Measurements from ENCODE around the gene FHAD1. TPM values are rescaled to one million over a fixed set of nuclear protein-coding genes. Genes with fewer than 3 reads are reported as not detected.

Gene FHAD1
- total RNA-seq, 1 experiment from 2014 or later = 2.0 TPM

DNA sequence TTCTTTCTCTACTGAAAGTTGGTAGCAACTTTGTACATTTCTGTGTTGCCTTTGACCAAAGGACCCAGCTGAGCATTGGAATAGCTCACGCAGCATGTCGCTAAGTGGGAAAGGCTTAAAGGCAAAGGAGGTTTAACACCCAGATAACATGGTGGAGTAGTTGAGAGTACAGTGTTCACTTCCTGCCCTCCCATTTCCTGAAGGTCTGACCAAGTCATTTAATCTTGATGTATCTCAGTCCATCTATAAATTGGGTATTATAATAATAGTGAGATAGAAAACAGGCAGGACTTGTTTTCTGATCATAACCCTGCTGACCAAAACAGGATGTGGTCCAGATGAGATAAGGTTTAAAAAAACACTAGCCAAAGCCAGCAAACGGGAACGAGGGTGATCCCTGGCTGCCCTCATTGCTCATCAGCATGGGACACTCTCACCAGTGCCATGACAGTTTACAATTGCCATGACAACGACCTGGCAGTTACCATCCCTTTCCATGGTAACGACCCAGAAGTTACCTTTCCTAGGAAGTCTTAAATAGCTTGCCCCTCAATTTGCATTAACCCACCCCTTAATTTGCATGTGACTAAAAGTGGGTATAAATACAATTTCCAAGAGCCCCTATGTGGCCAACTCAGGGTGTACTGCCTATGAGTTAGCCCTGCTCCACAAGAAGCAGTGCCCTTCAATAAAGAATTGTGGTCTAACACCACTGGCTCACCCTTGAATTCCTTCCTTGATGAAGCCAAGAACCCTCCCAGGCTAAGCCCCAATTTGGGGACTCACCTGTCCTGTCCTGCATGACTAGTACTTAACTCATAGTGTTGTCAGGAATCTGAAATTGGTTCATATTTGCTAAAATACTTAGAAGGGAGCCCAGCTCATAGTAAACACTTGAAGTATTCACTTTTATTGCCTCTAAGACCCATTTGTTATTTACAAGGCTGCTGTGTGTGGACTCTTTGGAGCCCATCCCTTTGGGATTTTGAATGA is 28.4 kb upstream of the FHAD1 start:
- BruUV-seq (replicated peaks) = no TSS peak
- Histone ChIP-seq H3K27ac (ENCODE audit: low read depth, low read length, poor library complexity, severe bottlenecking) (no peak overlapping the region), H3K4me1 (ENCODE audit: insufficient read depth, low read length, poor library complexity, severe bottlenecking) (no peaks in the 10 kb centered on the region), H3K27me3 (replicated peaks; ENCODE audit: insufficient read depth, low read depth, low read length, poor library complexity) (no peaks in the 10 kb centered on the region), H3K4me3 (ENCODE audit: low read depth, low read length, poor library complexity, severe bottlenecking) (no peak overlapping the region), H3K36me3 (ENCODE audit: insufficient read depth, low read length, poor library complexity, severe bottlenecking) (no peaks in the 10 kb centered on the region), H3K9me3 (ENCODE audit: low read depth, low read length, poor library complexity, severe bottlenecking) (no peaks in the 10 kb centered on the region)
- intact Hi-C loops (cut with micrococcal nuclease; ENCODE audit: unreplicated experiment) = no loop called here
- ChIA-PET CTCF (no interaction called here), POLR2A (ENCODE audit: low non-redundant PET) (no interaction called here)
- TF ChIP-seq EZH2 (IDR thresholded peaks at IDR 0.05; ENCODE audit: borderline replicate concordance, low read depth, low read length, poor library complexity, severe bottlenecking) = no peak
- TF ChIP-seq CTCF (conservative IDR thresholded peaks at IDR 0.05; ENCODE audit: low read depth, low read length) = no peak
- no peak for DNase-seq (ENCODE audit: low spot score)

DNA sequence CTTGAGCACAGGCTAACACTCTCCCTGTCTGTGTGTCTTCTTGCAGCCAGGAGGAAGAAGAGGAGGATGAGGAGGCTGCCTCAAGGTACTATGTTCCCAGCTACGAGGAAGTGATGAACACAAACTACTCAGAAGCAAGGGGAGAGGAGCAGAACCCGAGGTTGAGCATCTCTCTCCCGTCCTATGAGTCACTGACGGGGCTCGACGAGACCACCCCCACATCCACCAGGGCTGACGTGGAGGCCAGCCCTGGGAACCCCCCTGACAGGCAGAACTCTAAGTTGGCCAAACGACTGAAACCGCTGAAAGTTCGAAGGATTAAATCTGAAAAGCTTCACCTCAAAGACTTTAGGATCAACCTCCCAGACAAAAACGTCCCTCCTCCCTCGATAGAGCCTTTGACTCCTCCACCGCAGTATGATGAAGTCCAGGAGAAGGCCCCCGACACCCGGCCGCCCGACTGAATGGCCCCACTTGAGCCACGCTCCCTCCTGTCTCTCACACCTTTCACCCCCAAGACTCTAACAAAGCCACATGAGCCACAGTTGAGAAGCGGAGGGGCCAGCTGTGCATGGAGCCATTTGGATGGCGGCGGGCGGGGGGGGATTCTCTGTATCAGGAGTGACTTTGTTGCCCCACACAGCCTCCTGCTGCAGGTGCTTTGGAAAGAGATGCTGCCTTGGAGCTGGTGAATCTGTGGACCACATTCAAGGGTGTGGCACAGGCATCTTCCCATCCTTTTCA is 27.6 kb upstream of the FHAD1 start:
- intact Hi-C loops (cut with micrococcal nuclease; ENCODE audit: unreplicated experiment) = no loop called here

DNA sequence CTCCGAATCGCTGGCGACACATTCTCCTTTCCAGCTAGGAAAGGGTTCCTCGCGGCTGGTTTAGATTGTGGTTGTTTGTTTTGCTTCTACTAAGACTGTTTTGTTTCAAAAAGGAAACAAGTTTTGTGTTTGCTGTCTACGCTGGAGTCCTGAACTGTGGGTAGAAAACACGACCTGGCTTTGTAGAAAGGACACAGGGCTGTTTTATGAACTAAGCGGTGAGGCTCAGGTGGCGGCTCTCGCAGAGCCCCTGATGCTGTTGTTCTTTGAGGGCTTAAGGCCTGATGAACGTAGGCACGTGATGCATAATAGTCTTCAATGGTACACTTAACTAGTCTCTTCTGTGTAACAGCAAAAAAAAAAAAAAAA is 27.0 kb upstream of the FHAD1 start:
- Histone ChIP-seq H3K4me3 (ENCODE audit: low read depth, low read length, poor library complexity, severe bottlenecking) (no peak overlapping the region), H3K9me3 (ENCODE audit: low read depth, low read length, poor library complexity, severe bottlenecking) (no peaks in the 10 kb centered on the region), H3K27me3 (replicated peaks; ENCODE audit: insufficient read depth, low read depth, low read length, poor library complexity) (no peaks in the 10 kb centered on the region), H3K27ac (ENCODE audit: low read depth, low read length, poor library complexity, severe bottlenecking) (no peak overlapping the region), H3K4me1 (ENCODE audit: insufficient read depth, low read length, poor library complexity, severe bottlenecking) (no peaks in the 10 kb centered on the region), H3K36me3 (ENCODE audit: insufficient read depth, low read length, poor library complexity, severe bottlenecking) (no peaks in the 10 kb centered on the region)
- ChIA-PET POLR2A (ENCODE audit: low non-redundant PET) (no interaction called here), CTCF (no interaction called here)
- no TSS peak for BruUV-seq (replicated peaks)
- intact Hi-C loops (cut with micrococcal nuclease; ENCODE audit: unreplicated experiment) = no loop called here
- no peak for DNase-seq (ENCODE audit: low spot score)
- TF ChIP-seq EZH2 (IDR thresholded peaks at IDR 0.05; ENCODE audit: borderline replicate concordance, low read depth, low read length, poor library complexity, severe bottlenecking) (no peak), CTCF (conservative IDR thresholded peaks at IDR 0.05; ENCODE audit: low read depth, low read length) (no peak)

More for the DNA sequence above, 27.6 kb upstream of the FHAD1 start:
- Histone ChIP-seq H3K4me1 (ENCODE audit: insufficient read depth, low read length, poor library complexity, severe bottlenecking) (no peaks in the 10 kb centered on the region), H3K27ac (ENCODE audit: low read depth, low read length, poor library complexity, severe bottlenecking) (no peak overlapping the region), H3K36me3 (ENCODE audit: insufficient read depth, low read length, poor library complexity, severe bottlenecking) (no peaks in the 10 kb centered on the region), H3K4me3 (ENCODE audit: low read depth, low read length, poor library complexity, severe bottlenecking) (no peak overlapping the region), H3K9me3 (ENCODE audit: low read depth, low read length, poor library complexity, severe bottlenecking) (no peaks in the 10 kb centered on the region), H3K27me3 (replicated peaks; ENCODE audit: insufficient read depth, low read depth, low read length, poor library complexity) (no peaks in the 10 kb centered on the region)
- no TSS peak for BruUV-seq (replicated peaks)
- TF ChIP-seq EZH2 (IDR thresholded peaks at IDR 0.05; ENCODE audit: borderline replicate concordance, low read depth, low read length, poor library complexity, severe bottlenecking) = no peak
- no peak for TF ChIP-seq CTCF (conservative IDR thresholded peaks at IDR 0.05; ENCODE audit: low read depth, low read length)
- no peak for DNase-seq (ENCODE audit: low spot score)
- CTCF ChIA-PET = no interaction called here
- POLR2A ChIA-PET (ENCODE audit: low non-redundant PET) = no interaction called here
